ENCODE results near the gene CABLES2.

The CABLES2 gene

GRCh38 chr20:62350629-62351422, 56.3 kb downstream of the CABLES2 start:
- DNase-seq (ENCODE audit: low read depth, low spot score): no peak

DNA sequence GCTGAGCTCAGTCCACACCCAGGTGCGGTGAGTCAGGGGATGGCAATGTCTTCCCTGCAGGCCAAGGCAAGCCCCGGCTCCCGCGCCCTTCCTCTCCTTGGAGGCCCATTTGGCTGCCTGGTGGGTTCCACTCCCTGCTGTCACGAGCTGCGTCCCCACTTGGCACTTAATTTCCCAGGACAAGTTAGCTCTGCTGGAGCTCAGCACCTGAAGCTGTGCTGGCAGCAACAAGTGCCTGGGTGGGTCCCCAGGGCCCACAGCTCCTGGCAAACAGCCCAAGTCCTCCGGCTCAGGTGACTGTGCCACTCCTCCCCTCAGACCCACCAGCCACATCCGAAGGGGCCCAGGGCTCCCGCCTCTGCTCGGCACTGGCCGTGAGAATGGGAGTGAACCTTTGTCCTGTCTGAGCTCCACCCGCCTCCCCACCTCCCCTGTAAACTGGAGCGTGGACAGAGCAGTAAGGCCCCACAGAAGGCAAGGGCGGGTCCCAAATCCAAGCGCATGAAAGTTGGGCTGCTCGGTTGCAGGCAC, 56.9 kb downstream of the CABLES2 start:
- DNase-seq (ENCODE audit: low read depth, low spot score): peak; percentile 38

- no peak for DNase-seq (ENCODE audit: low read depth, low spot score)
Observed at GRCh38 chr20:62349556-62350097, 57.5 kb downstream of the CABLES2 start.

DNA sequence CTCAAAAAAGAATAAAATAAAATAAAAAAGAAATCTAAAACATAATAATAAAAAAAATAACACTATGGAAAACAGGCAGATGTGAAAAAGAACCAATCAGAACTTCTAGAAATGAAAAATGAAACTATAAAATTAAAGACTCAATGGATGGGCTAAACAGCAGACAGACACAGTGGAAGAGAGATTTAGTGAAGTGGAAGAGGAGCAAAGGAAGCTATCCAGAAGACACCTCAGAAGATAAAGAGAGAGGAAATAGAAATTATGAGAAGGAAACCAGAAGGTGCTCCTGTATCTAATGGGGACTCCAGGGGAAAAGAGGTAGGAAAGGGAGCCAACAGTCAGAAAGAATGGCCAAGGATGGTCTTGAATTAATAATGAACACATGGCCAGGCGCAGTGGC, 58.5 kb downstream of the CABLES2 start:
- no peak for DNase-seq (ENCODE audit: low read depth, low spot score)

DNA sequence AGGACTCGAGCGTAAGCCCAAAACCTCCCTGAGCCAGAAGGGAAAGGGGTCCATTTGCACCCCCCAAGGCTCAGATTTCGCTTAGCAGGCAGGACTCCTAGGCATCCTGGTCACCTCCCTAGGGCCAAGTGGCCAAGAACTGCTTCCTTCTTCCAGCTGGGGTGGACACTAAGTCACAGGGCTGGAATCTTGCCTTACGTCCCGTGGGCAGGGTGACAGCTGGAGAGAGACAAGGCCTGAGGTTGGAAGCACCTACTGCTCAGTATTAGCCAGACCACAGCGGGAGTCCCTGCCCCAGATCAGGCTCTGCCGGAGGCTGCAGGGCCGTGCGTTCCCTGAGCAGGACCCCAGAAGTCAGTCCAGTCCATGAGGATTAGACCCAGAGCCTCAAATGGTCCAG, 59.6 kb downstream of the CABLES2 start:
- DNase-seq (ENCODE audit: low read depth, low spot score): no peak

DNA sequence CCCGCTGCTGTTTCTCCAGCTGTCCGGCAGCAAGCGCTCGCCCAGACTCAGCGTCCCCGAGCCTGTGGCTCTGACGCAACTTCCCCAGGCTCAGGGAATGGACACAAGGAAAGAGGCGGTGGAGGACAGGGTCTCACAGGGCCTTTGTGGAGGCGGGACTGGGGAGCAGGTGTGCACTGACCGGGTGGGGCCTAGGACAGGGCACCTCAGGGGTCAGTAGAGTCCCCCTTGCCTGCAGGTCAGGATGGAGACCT, 60.0 kb downstream of the CABLES2 start:
- DNase-seq (ENCODE audit: low read depth, low spot score): no peak

GRCh38 chr20:62346398-62347150, 60.5 kb downstream of the CABLES2 start:
- no peak for DNase-seq (ENCODE audit: low read depth, low spot score)

DNA sequence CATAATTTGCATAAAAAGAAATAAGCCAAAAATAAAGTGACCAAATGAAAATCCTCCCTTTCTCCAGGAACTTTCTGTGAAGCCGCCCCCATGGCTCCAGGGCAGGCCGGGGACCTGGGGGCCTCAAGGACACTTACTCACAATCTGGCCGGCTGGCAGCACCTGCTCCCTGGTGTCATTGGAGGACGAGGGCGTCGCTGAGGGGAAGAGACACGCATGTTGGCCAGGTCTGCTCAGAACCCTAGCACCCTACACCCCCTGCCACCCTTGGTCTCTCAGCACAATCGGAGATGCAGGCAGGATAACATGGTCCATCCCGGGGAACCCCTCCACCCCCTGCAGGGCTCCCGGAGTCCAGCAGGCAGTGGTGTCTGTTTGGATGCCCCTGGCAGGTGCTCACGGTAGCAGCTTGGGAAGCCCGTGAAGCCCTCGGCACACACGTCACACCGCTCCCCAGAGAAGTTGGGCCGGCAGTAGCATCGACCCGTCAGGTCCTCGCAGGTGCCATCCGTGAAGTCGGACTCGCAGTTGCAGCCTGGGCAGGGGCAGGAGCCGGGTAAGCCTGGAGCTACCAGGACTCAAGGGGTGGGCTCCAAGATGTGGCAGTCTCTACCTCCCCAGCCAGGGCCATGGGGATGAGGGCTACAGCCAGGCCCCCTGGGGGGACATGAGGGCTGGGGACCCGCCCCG, 61.3 kb downstream of the CABLES2 start:
- no peak for DNase-seq (ENCODE audit: low read depth, low spot score)

- no peak for DNase-seq (ENCODE audit: low read depth, low spot score)
Observed at GRCh38 chr20:62344782-62345181, 62.3 kb downstream of the CABLES2 start.

GRCh38 chr20:62344092-62344491, 63.0 kb downstream of the CABLES2 start:
- no peak for DNase-seq (ENCODE audit: low read depth, low spot score)

GRCh38 chr20:62342910-62343309, 64.2 kb downstream of the CABLES2 start:
- DNase-seq (ENCODE audit: low read depth, low spot score): no peak

DNA sequence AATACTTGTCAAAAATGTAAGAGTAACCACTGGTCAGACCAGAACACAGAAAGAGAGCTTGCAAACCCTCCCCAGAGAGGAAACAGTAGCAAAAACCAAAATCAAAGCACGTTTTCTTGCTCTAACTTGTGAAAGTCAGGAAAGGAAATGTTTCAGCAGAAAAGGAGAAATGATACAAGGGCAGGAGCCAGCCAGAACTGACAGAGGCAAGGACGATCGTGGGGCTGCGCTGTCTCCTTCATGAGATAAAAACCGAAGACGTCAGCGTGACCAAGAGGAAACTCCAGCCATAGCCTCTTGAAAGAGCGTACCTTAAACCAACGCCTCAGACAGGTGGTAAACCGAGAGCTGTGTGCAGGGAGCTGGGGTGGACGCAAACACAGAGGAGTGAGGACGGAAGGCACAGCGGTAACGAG, 67.4 kb downstream of the CABLES2 start:
- no peak for DNase-seq (ENCODE audit: low read depth, low spot score)

Data from ELF-1 (cell line).